NCI-H526 treated with DMSO at 0.1 percent for 48 hours (cell line): Measurements from ENCODE around the gene RGS3.

Source experiments
- DNase-seq: peaks from one replicate; lab custom pipeline; 2025; lab: John Stamatoyannopoulos, UW

The RGS3 gene

GRCh38 chr9:113588242-113588810, 124.8 kb downstream of the RGS3 start:
- DNase-seq: no peak

GRCh38 chr9:113588936-113589335, 125.4 kb downstream of the RGS3 start:
- DNase-seq: no peak

DNA sequence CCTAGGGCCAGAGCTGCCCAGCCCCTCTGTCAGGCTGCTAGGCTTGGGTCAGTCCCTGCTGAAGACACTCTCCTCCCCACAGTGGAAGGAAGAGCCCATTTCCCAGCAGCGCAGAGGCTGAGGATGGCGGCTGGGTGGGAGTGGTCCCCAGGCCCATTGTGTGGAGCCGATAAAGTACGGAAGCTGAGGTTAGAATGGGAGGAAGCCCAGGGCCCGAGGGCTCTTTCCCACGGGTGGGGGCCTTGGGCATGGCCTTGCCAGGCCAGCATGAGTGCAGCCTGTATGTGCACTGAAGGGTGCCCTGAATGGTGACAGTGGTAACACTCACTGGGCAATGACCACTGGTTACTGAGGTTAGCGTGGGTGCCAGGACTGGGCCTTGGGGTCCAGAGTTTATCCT, 125.9 kb downstream of the RGS3 start:
- no peak for DNase-seq

DNA sequence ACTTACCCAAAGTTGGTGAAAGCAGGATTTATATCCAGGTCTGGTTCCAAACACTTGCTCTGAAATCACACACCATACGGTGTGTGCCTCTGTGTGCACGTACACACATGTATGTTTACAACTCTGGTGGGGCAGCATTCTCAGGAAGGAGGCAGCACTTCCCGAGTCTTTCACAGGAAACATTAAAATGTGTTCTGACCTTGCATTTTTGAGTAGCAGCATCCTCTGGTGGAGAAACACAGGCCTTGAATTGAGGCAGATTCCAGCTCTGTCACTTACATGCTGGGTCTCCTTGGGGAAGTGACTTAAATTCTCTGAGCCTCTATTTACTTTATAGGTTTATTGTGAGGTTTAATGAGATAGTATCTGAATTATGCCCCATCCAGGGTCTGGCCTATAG, 126.4 kb downstream of the RGS3 start:
- no peak for DNase-seq

DNA sequence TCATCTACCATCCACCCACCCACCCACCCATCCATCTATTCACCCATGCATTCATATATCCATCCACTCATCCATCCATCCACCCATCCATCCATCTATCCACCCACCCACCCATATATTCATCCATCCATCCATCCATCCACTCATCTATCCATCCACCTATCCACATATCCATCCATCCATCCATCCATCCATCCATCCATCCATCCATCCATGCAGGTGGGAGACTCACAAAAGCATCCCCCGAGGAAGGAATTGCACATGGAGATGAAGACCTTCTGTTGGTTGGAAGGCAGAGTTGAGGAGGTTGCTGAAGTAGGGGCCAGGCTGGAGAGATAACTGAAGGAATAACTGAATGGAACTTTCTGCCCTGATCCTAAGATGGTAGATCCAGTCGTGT, 126.9 kb downstream of the RGS3 start:
- no peak for DNase-seq

DNA sequence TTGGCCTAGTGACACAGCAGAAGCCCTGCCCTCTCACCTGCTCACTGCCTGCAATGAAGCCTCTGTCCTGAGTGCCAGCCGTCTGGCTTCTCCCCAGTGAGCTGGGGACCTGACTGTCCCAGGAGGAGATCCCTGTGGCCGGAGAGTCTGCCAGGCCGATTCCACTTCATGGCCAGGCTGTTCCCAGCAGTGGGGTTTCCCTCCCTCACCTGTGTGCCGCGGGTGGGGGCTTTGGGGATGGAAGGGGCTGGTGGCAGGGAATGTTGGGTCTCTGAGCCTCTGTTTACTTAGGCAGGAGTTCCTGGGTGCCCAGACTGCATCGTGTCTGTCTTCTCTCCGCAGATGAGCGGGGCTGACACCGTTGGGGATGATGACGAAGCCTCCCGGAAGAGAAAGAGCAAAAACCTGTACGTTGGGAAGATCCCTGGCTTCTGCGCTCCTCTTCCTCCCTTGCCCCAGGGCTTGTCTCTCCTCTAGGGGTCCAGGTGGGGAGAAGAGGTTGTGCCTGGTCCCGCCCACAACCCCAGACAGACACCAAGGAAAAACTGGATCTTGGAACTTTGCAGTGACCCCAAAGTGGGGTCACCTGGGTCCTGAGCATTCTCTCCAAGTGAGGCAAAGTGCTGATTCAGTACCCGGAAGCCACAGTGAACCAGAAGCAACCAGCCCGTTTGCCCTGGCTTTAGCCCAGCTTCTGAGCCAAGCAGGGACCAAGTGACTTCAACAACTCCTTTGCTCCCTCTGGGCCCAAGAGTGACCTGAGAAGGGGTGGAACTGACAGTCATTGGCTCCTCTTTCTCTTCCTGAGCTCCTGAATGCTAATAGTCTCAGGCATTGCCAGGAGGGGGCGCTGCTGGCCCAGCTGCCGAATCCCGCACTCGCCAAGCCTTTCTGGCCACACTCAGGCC, 127.7 kb downstream of the RGS3 start:
- DNase-seq: no peak

DNA sequence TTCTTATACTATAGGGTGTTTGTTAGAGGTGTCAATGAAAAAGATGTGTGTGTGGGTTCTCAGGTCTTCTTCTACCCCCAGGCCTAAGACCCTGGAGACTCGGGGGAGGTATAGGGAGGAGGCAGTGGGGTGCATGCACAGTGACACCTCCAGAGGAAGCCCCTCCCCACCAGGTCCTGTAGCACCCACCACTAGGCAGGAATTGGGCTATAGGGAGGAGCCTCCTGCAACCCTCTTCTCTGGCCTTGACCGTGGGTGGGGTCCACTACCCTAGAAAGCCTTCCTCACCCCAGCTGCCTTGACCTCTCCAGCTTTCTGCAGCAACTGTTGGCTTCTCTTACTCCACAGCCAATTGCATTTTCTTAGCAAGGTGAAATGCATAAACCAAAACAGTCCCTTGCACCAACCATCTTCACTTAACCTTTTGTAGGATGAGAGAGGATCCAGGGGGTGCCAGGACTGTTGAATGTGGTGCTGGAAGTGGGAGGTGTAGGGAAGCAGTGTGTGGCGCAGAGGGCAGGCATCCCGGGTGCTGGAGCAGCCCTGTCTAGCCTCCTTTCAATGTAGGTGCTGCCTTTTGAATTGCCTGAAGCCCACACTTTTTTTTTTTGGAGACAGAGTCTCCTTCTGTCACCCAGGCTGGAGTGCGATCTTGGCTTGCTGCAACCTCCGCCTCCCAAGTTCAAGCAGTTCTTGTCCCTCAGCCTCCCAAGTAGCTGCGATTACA, 128.5 kb downstream of the RGS3 start:
- DNase-seq: no peak

DNA sequence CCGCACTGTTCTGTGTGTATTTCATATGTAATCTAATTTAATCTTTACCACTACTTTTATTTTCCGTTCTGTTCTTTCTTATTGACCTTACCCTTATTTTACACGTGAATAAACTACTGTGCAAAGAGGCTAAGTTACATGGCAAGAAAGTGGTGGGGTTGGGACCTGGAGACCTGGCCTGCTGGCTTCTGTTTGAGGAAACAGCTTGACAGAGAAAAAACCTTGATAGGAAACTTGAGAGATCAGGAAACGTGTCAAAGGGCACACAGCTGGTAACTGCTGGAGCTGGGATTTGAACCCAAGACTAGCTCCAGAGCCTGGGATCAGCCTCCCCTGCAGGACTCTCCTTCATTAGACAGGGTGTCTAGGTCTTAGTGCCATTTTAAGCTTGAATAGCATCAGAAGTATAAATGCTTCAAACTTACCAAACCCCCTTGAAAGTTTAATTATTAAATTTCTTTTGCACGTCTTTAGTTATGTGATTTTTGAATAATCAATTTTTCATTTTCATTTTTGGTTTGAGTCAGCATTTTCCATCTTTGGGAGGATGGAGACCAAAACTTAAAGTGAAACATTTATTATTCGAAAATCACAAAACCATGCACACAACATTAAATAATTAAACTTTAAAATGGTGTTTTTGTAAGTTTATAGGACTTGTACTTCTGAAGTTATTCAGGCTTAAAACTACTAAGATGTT, 129.5 kb downstream of the RGS3 start:
- DNase-seq: no peak

DNA sequence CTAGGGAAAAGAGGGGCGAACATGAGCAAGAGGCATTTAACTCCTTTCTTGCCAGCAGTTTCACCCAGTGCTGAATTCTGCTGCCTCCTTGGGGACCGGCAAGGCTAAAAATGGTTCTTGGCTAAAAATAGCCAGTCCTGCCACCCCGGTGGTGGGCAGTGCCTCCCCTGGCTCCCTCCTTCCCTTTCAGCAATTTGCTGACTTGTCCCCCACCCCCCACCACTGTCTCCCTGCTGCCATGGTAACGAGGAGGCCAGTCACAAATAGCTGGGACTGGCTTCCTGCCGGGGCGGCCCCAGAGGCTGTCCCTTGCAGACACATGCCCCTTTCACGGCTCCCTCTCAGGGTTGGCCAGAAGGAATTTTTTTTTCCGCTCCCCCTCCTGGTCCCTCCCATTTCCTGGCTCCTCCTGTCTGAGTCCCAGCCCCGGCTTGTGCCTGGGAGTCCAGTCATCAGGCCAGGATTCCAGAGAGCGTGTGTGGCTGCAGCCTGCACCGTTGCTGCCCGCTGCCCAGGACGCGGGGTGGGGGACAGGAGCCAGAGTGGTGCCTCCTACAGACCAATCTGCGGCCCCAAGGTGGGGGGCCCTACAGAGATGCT, 130.3 kb downstream of the RGS3 start:
- DNase-seq: no peak

DNA sequence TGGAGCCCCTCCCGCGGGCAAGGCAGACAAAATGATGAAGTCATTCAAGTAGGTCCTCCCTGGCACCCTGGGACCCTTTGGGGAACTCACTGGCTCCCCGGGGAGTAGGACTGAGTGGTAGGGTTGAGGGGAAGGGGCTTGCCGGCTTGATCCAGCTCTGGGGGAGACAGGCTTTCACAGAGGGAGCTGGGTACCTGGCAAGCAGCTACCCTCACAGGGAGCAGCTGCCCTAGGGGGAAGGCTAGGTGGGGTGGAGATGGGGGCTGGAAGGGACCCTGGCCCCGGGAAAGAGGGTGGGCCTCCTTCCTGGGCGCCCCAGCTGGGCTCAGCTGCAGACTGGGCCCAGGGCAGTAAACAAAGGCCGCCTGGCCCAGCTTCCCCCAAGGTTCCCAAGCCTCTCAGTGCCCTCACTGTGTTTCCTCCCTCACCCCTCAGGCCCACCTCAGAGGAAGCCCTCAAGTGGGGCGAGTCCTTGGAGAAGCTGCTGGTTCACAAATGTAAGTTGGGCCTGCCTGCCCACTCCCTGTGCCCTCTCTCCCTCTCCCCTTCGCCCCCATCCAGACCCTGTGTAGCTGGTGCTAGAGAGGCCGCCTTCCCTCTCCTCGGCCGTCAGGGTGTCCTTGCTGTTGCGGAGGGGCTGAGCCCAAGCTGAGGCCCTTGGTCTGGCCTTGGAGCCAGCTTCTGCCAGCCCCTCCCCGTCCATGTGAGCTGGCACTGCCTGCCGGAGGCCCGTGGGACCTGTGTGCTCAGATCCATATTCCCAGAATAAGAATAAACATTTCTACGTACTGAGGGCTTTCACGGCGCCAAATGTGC, 131.2 kb downstream of the RGS3 start:
- DNase-seq: no peak

GRCh38 chr9:113596616-113597320, 133.2 kb downstream of the RGS3 start:
- DNase-seq: no peak

- no peak for DNase-seq
These were observed 134.1 kb downstream of the RGS3 start for GRCh38 chr9:113597390-113598241.

DNA sequence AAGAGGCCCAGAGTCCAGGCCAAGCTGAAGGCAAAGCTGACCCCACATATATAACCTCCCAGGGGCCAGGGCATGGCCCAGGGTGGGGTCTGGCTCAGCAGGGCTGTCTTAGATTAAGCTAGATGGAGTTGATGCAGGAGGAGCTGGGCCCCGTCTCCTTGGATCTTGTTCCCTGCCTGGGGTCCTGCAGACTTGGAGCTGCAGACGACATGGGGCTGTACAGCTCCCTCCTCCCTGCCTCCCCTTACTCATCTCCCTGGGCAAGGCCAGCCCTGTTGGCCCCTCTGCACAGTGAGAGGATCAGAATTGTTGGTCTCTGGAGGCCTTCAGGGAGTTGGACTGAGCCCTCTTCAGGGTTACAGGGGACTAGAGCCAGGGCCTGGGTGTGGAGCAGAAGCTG, 134.9 kb downstream of the RGS3 start:
- DNase-seq: no peak

DNA sequence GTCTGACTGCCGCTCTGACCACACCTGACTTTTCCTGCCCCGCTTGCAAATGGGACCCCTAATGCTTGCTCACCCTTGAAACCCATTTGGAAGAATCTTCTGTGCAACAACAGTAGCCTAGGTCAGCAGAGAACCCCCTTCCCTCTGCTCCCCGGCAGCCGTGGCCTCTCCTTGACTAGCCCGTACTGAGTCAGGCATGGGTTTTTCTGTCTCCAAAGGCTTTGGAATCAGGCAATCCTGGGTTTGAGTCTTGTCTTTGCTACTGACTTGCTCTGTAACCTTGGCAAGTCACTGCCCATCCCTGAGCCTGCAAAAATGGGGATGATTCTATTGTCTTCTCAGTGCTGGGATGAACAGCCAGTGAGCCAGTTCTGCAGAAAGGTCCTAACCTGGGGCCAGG, 135.4 kb downstream of the RGS3 start:
- no peak for DNase-seq

- DNase-seq: no peak
These were observed 136.1 kb downstream of the RGS3 start for GRCh38 chr9:113599646-113600022.

DNA sequence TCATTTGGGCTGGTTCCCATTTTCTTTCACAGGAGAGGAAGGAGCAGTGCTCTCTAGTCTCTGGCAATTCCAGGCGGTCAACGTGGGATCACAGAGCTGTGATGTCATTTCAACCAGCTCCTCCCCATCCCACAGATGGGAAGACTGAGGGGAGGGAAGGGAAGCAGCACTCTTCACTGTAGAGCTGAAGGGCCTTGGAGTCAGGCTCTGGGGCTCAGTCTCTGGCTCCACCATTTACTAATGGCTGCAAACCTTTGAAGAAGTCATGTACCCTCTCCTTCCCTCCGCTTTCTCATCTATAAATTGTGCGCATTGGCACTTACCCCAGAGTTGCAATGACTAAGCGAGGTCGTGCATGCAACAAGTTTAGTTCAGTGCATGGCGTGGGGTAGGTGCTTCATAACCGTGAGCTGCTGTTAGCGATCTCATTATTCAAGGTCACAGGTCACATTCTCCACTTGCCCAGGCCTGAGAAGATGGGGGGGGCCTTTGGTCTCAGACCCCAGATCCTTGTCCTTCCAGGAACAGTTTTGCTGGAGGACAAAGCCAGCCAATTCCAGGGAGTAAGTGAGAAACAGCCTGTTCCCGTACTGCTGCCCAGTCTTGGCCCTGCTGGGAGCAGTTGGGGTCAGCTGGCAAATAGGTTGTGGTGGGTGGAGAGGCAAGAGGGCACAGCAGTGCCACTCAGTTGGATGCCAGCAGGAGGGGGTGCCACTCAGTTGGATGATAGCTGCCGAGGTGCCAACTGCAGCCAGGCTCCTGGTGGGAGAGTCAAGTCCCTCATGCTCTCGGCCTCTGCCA, 136.7 kb downstream of the RGS3 start:
- DNase-seq: no peak

GRCh38 chr9:113600871-113601614, 137.5 kb downstream of the RGS3 start:
- DNase-seq: no peak

GRCh38 chr9:113601656-113602055, 138.1 kb downstream of the RGS3 start:
- no peak for DNase-seq
